KG1 (cell line): ENCODE results near the gene POC1A.

Experiments
- DNase-seq: peaks from one replicate; lab custom pipeline; 2025; lab: John Stamatoyannopoulos, UW

POC1A gene

GRCh38 chr3:52025453-52025852 is 128.8 kb downstream of the POC1A start:
- no peak for DNase-seq
